Neuron (in vitro differentiated cells): ENCODE data around the gene SLC6A2.

Experiments
- H2AFZ ChIP-seq: one replicate; pipeline ENCODE4 v1.6.1; 2013; ENCODE audit warnings: low read depth, mild to moderate bottlenecking, inconsistent platforms, low read length, moderate library complexity
- H3K27me3 ChIP-seq: one replicate; pipeline ENCODE4 v1.6.1; 2013; ENCODE audit warnings: low read length; ENCODE audit not compliant: insufficient read depth
- H3K36me3 ChIP-seq: one replicate; pipeline ENCODE4 v1.6.1; 2013; ENCODE audit warnings: low read length; ENCODE audit not compliant: insufficient read depth
- H3K4me1 ChIP-seq: one replicate; pipeline ENCODE4 v1.6.1; 2013; ENCODE audit warnings: low read length; ENCODE audit not compliant: insufficient read depth
- H3K4me3 ChIP-seq: 2 replicates; pipeline ENCODE4 v1.5.1; 2013; ENCODE audit warnings: mild to moderate bottlenecking, low read length, moderate library complexity
- H3K9me3 ChIP-seq: one replicate; pipeline ENCODE4 v1.6.1; 2013; ENCODE audit warnings: low read length

Gene SLC6A2

GRCh38 chr16:55634193-55634592, 21.6 kb upstream of the SLC6A2 start:
- H3K4me1 ChIP-seq: no peaks in the 10 kb centered on the region
- no peak overlapping the region for H2AFZ ChIP-seq
- H3K27me3 ChIP-seq: no peaks in the 10 kb centered on the region
- no peak overlapping the region for H3K4me3 ChIP-seq
- H3K9me3 ChIP-seq: peaks cover 4% of the 10 kb centered on the region
- no peaks in the 10 kb centered on the region for H3K36me3 ChIP-seq

GRCh38 chr16:55638256-55638655, 17.5 kb upstream of the SLC6A2 start:
- Histone ChIP-seq H3K9me3 (no peaks in the 10 kb centered on the region), H3K4me3 (no peak overlapping the region), H3K36me3 (no peaks in the 10 kb centered on the region), H3K4me1 (no peaks in the 10 kb centered on the region), H3K27me3 (peaks cover 3% of the 10 kb centered on the region), H2AFZ (no peak overlapping the region)

- H2AFZ ChIP-seq: no peak overlapping the region
- no peaks in the 10 kb centered on the region for H3K9me3 ChIP-seq
- no peaks in the 10 kb centered on the region for H3K36me3 ChIP-seq
- no peaks in the 10 kb centered on the region for H3K4me1 ChIP-seq
- H3K4me3 ChIP-seq: no peak overlapping the region
- peaks cover 3% of the 10 kb centered on the region for H3K27me3 ChIP-seq
Measured at GRCh38 chr16:55640701-55641327, 15.0 kb upstream of the SLC6A2 start.

- Histone ChIP-seq H3K4me3 (no peak overlapping the region), H2AFZ (no peak overlapping the region), H3K4me1 (no peaks in the 10 kb centered on the region), H3K9me3 (no peaks in the 10 kb centered on the region), H3K27me3 (peaks cover 3% of the 10 kb centered on the region), H3K36me3 (no peaks in the 10 kb centered on the region)
Measured at GRCh38 chr16:55641430-55642056, 14.2 kb upstream of the SLC6A2 start.

GRCh38 chr16:55642611-55643010, 13.2 kb upstream of the SLC6A2 start:
- no peaks in the 10 kb centered on the region for H3K4me1 ChIP-seq
- peaks cover 3% of the 10 kb centered on the region for H3K27me3 ChIP-seq
- H3K36me3 ChIP-seq: no peaks in the 10 kb centered on the region
- H2AFZ ChIP-seq: no peak overlapping the region
- no peak overlapping the region for H3K4me3 ChIP-seq
- H3K9me3 ChIP-seq: no peaks in the 10 kb centered on the region

GRCh38 chr16:55643161-55643970, 12.4 kb upstream of the SLC6A2 start:
- Histone ChIP-seq H3K4me3 (no peak overlapping the region), H3K36me3 (no peaks in the 10 kb centered on the region), H3K4me1 (no peaks in the 10 kb centered on the region), H3K27me3 (peaks cover 3% of the 10 kb centered on the region), H2AFZ (no peak overlapping the region), H3K9me3 (no peaks in the 10 kb centered on the region)

GRCh38 chr16:55645986-55646385, 9.8 kb upstream of the SLC6A2 start:
- Histone ChIP-seq H3K9me3 (no peaks in the 10 kb centered on the region), H3K27me3 (peaks cover 3% of the 10 kb centered on the region), H3K4me1 (no peaks in the 10 kb centered on the region), H3K36me3 (no peaks in the 10 kb centered on the region), H2AFZ (no peak overlapping the region), H3K4me3 (no peak overlapping the region)

GRCh38 chr16:55647343-55647742, 8.4 kb upstream of the SLC6A2 start:
- Histone ChIP-seq H2AFZ (no peak overlapping the region), H3K9me3 (no peaks in the 10 kb centered on the region), H3K27me3 (peaks cover 6% of the 10 kb centered on the region), H3K4me1 (no peaks in the 10 kb centered on the region), H3K36me3 (no peaks in the 10 kb centered on the region), H3K4me3 (no peak overlapping the region)

- H3K4me1 ChIP-seq: no peaks in the 10 kb centered on the region
- no peak overlapping the region for H2AFZ ChIP-seq
- no peaks in the 10 kb centered on the region for H3K9me3 ChIP-seq
- no peaks in the 10 kb centered on the region for H3K36me3 ChIP-seq
- H3K4me3 ChIP-seq: no peak overlapping the region
- H3K27me3 ChIP-seq: peaks cover 11% of the 10 kb centered on the region
Measured at GRCh38 chr16:55647798-55648197, 8.0 kb upstream of the SLC6A2 start.

GRCh38 chr16:55651841-55652824, 3.7 kb upstream of the SLC6A2 start:
- no peak overlapping the region for H2AFZ ChIP-seq
- H3K4me3 ChIP-seq: no peak overlapping the region
- H3K36me3 ChIP-seq: no peaks in the 10 kb centered on the region
- peaks cover 47% of the 10 kb centered on the region for H3K27me3 ChIP-seq
- H3K9me3 ChIP-seq: peaks cover 4% of the 10 kb centered on the region
- no peaks in the 10 kb centered on the region for H3K4me1 ChIP-seq

- Histone ChIP-seq H3K27me3 (peaks cover 54% of the 10 kb centered on the region), H2AFZ (no peak overlapping the region), H3K9me3 (peaks cover 4% of the 10 kb centered on the region), H3K4me3 (no peak overlapping the region), H3K4me1 (no peaks in the 10 kb centered on the region), H3K36me3 (no peaks in the 10 kb centered on the region)
Measured at GRCh38 chr16:55653106-55653505, 2.7 kb upstream of the SLC6A2 start.

GRCh38 chr16:55655381-55655896, 349 bp upstream of the SLC6A2 start:
- Histone ChIP-seq H2AFZ (no peak overlapping the region), H3K27me3 (peaks cover 74% of the 10 kb centered on the region), H3K4me1 (no peaks in the 10 kb centered on the region), H3K9me3 (peaks cover 4% of the 10 kb centered on the region), H3K4me3 (no peak overlapping the region), H3K36me3 (no peaks in the 10 kb centered on the region)
